OCI-LY3 (cell line): ENCODE results near the gene ZNF83.

Experiments used
- CTCF ChIP-seq: fragments of 200-600, 300-600 bp; sonication (generic); IDR thresholded peaks from 2 replicates; pipeline ENCODE4 v1.5.1; 2014; ENCODE audit warnings: antibody characterized with exemption, low read length, low read depth
- EZH2phosphoT487 ChIP-seq: fragments of 200-600 bp; shearing (Covaris generic); IDR thresholded peaks from 2 replicates; pipeline ENCODE4 v1.6.1; 2018; ENCODE audit warnings: antibody characterized with exemption, mixed run types, low read depth

- TF ChIP-seq CTCF (no peak), EZH2phosphoT487 (no peak)
These were observed 38.9 kb downstream of the ZNF83 start for GRCh38 chr19:52599241-52599640.
